HG02610 (cell line): ENCODE data around the gene CELA3B.
"Not testable (repeated sequence)": the region's sequence is repeated elsewhere in the genome, so short reads cannot be mapped to it uniquely, and the experiment has no call there.

Experiments used
- ATAC-seq: cut with Tn5 transposase; IDR thresholded peaks from one replicate; pipeline ENCODE4 v1.9.1; 2021; ENCODE audit warnings: mild to moderate bottlenecking, moderate library complexity; ENCODE audit not compliant: unreplicated experiment

CELA3B gene

DNA sequence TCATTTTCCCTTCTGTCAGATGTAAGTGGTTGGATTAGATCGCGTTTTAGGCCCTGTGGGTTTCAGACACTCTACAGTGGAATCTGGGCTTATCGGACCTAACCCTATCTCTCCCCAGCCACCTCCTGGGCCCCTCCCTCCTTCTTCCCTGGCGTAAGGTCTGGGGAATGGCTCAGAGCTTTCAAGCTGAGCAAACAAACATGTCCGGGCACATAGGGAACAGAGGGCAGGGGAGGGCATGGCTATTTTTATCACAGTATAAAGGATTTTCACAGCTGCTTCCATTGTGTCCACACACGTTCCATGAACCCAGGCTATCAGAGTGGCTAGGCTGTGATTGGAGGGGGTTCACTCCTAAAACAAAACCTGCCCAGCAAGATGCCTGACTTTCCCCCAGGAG lies 2.1 kb upstream of the CELA3B start:
- ATAC-seq: not testable (repeated sequence)

DNA sequence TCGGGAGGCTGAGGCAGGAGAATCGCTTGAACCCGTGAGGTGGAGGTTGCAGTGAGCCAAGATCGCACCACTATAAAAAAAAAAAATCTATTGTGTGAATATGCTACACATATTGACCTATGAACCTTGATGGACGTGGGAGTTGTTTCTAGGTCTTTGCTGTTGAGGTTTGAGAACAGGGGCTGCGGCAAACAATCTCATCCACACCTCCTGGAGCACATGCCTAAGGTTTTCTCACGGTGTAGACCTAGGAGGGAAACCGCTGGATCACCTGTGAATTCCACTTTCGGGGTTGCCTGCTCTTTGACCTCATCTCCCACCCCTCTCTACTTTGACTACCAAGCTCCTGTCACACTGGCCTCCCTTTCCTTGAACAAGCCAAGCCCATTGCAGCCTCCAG lies 1.5 kb upstream of the CELA3B start:
- not testable (repeated sequence) for ATAC-seq

DNA sequence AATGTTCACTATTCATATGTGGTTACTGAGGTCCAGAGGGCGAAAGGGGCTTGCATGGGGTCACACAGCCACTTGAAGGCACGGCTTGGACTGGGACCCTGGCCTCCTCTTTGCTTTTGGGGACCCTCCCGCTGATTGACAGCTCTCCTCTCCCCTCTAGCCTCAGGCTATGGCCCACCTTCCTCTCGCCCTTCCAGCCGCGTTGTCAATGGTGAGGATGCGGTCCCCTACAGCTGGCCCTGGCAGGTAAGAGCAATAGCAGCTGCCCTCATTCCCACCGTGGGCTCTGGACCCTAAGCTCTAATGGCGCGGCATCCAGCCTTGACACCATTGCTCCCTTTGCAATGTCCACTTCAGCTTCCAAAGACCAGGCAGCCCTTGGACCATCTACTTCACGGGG lies 1.4 kb downstream of the CELA3B start:
- not testable (repeated sequence) for ATAC-seq

DNA sequence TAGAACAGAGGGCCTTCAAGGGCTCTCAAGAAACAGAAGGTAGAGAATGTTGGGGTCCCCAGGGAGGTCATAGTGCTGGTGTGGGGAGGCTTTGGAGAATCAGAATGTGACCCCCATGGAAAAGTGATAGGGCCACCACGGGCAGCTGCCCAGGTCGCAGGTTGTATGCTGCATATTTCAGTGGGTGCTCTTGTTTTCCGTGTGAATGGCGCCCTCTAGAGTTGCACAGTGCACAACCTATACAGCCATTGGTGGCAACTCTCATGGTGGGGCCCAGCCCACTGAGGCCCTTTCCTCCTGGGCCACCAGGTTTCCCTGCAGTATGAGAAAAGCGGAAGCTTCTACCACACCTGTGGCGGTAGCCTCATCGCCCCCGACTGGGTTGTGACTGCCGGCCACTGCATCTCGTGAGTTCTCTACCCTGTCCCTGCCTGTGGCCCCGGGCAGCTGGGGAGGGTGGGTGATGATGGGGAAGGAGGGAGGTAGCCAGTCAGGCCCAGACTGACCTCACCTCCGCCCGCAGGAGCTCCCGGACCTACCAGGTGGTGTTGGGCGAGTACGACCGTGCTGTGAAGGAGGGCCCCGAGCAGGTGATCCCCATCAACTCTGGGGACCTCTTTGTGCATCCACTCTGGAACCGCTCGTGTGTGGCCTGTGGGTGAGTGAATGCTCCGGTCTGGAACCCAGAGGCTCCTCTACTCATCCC lies 3.8 kb downstream of the CELA3B start:
- ATAC-seq: not testable (repeated sequence)

DNA sequence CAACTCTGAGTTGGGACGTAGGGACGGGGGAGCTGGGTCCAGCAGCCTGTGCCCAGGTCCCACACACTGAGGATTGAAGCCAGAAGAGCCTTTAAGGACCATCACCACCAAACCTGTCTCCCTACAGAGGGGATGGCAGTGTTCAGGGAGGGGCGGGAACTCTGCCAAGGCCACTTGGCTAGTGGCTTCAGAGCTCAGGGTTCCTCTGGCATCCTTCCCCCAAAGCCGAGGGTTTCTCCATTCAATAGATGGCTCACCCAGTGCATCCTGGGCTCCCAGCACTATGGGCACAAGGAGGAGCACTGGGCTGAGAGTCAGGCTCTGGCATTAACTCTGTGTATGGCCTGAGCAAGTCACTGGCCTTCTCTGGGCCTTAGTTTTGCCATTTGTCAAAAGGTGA lies 4.4 kb downstream of the CELA3B start:
- ATAC-seq: not testable (repeated sequence)

DNA sequence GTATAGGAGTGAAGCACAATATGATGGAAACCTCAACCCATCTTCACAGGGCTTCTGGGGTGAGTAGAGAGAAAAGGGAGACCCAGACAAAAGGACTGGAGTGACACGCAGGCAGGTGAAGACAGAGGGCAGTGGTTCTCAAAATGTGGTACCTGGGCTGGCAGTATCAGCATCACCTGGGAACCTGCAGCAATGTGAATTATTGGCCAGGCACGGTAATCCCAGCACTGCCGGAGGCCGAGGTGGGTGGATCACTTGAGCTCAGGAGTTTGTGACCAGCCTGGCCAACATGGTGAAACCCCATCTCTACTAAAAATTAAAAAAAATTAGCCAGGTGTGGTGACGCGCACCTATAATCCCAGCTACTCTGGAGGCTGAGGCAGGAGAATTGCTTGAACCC lies 5.3 kb downstream of the CELA3B start:
- not testable (repeated sequence) for ATAC-seq

DNA sequence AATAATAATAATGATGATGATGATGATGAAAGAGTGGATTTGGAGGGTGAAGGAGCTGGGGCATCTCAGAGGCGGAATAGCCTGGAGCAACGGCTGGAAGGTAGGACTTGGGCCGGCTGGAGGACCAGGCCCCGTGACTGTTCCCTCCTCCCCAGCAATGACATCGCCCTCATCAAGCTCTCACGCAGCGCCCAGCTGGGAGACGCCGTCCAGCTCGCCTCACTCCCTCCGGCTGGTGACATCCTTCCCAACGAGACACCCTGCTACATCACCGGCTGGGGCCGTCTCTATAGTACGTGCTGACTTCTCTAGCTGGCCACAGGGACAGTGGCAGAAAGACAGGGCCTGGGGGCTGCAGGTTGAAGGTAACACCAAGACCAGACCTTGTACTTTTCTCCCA lies 6.7 kb downstream of the CELA3B start:
- not testable (repeated sequence) for ATAC-seq

DNA sequence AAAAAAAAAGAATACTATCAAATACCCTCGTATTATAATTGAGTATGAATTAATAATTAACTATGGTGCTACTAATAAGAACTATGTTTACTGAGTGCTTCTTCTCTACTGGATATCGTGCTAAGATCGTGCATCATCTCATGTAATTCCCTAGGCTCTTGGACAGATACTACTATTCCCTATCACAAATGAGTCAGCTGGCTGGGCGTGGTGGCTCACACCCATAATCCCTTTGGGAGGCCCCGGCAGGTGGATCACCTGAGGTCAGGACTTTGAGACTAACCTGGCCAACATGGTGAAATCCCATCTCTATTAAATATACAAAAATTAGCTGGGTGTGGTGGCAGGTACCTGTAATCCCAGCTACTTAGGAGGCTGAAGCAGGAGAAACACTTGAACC lies 9.1 kb downstream of the CELA3B start:
- ATAC-seq: not testable (repeated sequence)

DNA sequence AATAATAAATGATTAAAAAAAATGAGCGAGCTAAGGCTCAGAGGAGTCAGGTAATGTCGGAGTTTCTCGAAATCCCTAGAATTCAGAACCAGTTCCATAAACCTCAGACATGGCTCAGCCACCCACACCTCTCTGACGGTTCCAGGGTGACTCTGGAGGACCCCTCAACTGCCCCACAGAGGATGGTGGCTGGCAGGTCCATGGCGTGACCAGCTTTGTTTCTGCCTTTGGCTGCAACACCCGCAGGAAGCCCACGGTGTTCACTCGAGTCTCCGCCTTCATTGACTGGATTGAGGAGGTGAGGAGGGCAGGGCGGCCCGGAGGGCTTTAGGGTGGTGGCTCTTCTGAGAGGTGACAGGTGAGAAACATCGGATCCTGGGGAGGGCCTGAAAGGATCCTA lies 9.6 kb downstream of the CELA3B start:
- not testable (repeated sequence) for ATAC-seq

DNA sequence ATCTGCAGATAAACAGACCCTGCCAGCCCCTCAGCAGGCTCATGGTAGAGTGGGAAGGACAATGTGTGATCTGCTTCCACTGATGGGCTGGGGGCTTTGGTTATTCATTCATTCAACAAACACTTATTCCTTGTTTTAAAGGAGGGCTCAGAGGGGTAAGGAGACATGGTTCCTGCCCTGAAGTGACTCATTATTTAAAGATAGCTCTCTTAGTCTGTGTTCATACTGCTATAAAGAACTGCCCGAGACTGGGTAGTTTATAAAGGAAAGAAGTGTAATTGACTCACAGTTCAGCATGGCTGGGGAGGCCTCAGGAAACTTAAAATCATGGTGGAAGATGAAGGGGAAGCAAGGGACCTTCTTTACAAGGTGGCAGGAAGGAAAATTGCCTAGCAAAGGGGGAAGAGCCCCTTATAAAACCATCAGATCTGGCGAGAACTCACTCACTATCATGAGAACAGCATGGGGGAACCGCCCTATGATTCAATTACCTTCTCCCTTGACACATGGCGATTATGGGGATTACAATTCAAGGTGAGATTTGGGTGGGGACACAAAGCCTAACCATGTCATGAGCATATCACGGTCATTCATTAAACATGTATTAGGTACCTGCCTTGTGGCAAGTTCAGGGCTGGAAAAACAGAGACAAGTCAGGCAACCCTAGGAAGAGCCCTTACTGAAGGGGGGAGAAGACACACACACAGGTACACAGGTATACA lies 13.0 kb downstream of the CELA3B start:
- not testable (repeated sequence) for ATAC-seq

DNA sequence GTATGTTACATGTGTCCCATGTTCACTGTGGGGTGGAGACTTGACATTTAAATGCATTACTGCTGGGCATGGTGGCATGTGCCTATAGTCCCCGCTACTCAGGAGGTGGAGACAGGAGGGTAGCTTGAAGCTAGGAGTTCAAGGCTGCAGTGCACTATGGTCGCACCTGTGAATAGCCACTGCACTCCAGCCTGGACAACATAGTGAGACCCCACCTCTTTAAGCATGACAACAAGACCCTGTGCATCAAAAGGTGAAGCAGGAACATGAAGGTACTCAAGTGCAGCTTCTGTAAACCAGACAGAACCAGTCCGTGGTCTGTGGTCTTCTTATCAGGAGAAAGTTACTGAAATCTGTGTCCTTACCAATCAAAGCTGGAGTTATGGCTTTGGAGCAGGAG lies 15.4 kb downstream of the CELA3B start:
- ATAC-seq: not testable (repeated sequence)

DNA sequence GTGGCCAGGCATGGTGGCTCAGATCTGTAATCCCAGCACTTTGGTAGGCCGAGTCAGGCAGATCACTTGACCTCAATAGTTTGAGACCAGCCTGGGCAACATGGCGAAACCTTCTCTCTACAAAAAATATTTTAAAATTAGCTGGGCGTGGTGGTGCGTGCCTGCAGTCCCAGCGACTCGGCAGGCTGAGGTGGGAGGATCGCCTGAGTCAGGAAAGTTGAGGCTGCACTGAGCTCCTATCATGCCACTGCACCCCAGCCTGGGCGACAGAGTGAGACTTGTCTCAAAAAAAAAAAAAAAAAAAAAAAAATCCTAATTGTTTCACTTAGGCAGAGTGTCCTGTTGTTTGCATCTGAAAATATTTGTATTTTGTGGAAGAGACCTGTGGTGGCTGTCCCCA lies 17.9 kb downstream of the CELA3B start:
- not testable (repeated sequence) for ATAC-seq

DNA sequence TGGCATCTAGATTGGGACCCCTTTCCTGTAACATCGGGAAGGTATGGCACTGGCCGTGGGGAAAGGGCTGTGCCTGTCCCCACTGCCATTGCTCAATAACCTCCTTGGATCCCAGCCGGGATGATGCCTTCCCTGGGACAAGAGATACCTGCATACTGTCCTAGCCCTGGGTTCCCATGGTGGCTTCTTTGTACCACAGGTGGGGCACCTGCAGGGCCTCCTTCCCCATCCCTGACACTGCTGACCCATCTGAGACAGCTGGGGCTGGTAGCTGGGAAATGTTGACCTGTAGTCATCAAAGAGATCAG lies 19.8 kb downstream of the CELA3B start:
- not testable (repeated sequence) for ATAC-seq

DNA sequence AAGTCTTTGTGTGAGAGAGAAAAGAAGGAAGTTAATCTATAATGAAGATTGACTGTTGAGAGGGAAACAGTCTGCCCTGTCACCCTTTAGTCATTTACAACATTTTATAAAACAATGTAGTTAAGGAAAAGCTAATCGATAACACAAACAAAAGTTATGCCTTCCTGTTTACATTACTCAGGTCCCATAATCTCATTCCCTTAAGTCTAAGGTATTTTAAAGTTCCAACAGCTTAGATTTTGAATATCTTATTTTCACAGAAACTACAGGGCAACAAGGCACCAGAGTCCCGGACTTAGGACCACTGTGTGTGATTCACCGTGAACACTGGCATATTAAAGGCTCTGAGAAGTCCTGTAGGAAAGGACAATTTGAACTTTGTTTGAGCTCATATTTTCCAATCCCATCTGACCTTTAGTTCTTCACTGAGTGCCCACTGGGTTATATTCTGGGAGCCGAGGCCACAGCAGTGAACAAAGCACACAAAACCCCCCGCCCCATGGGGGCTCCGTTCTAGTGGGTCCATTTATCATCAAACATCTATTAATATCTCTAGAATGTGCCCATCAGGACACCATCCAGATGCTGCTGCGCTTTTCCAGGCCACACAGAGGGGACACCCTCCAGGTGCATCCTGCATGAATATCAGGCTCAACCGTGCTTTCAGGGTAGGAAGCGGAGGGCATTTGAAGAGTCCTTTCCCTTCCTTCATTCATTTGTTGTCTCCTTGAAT lies 21.2 kb downstream of the CELA3B start:
- ATAC-seq: not testable (repeated sequence)

DNA sequence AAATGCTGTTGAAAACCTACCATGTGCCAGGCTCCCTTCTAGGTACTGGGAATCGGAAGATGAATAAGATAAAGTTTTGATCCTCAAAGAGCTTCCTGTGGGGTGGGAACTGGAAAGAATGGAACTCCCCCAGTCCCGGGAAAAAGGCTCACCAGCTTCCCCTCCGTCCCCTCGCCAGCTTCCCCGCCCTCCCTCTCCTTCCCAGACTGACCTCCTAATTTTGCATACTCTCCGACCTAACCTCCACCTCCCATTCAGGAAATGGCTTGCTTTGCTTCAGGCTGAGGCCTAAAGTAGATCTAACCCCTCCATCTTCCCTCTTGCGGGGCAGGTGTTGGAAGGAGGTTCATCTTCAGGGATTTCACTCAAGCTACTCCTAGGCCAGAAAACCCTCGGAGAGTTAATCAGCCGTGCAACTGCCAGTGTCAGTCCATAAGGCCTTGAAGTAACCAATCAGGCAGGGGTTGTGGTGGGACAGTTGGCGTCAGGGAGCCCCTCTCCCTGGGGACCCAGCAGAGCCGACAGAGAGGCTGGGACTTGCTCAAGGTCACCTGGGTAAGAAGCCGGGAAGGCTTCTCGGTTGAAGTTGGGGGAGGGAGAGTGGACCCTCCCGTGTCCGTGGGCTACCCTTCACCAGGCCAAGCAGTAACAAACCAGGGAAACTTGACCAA lies 21.9 kb downstream of the CELA3B start:
- not testable (repeated sequence) for ATAC-seq

DNA sequence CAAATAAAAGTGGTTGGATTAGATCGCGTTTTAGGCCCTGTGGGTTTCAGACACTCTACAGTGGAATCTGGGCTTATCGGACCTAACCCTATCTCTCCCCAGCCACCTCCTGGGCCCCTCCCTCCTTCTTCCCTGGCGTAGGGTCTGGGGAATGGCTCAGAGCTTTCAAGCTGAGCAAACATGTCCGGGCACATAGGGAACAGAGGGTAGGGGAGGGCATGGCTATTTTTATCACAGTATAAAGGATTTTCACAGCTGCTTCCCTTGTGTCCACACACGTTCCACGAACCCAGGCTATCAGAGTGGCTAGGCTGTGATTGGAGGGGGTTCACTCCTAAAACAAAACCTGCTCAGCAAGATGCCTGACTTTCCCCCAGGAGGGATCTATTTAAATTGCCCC lies 22.8 kb downstream of the CELA3B start:
- not testable (repeated sequence) for ATAC-seq

DNA sequence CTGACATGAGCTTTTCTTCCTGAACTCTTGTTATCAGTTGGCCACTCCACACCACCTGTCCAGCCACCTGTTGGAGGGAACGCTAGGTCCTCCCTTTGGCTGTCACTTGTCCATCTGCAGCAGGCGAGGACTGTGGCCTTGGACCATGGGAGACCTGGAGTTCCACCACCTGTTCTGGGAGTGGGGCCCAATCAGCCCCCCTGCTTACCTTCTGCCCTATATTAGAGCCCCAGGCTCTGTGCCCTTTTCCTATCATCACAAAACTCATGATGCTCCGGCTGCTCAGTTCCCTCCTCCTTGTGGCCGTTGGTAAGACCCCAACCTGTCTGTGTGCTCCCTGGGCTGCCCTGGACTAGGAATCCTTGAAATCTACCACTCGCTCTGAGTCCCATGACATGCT lies 24.6 kb downstream of the CELA3B start, which contains the start of gene CELA3A:
Gene CELA3A (plus strand): TSS at position 249 of the 400 bp plus-strand sequence. CDS start 18 bp downstream, at position 267.
- ATAC-seq: no peak

DNA sequence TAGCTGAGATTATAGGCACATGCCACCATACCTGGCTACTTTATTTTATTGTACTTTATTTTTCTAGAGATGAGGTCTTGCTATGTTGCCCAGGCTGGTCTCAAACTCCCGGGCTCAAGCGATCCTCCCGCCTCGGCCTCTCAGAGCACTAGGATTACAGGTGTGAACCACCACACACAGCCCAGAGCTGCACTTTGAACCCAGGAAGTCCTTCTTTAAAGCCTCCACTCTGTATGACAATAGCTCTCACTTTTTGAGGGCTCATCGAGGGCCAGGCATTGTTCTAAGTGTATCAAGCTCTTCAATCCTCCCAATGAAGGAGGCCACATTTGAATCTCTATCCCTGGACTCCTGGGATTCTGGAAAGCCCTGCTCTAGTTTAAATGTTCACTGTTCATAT lies 25.6 kb downstream of the CELA3B start:
- not testable (repeated sequence) for ATAC-seq

DNA sequence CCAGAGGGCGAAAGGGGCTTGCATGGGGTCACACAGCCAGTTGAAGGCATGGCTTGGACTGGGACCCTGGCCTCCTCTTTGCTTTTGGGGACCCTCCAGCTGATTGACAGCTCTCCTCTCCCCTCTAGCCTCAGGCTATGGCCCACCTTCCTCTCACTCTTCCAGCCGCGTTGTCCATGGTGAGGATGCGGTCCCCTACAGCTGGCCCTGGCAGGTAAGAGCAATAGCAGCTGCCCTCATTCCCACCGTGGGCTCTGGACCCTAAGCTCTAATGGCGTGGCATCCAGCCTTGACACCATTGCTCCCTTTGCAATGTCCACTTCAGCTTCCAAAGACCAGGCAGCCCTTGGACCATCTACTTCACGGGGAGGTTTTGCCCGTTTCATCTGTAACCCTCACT lies 26.1 kb downstream of the CELA3B start:
- ATAC-seq: not testable (repeated sequence)

DNA sequence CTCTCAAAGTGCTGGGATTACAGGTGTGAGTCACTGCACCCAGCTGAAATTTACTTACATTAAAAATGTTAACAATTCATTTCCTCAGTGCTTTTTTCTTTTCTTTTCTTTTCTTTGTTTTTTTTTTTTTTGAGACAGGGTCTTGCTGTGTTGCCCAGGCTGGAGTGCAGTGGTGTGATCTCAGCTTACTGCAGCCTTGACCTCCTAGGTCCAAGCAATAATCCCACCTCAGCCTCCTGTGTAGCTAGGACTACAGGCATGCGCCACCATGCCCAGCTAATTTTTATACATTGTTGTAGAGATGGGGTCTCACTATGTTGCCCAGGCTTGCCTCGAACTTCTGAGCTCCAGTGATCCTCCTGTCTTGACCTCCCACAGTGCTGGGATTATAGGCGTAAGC lies 27.1 kb downstream of the CELA3B start:
- not testable (repeated sequence) for ATAC-seq
